Loucy (cell line): ENCODE measurements around the gene CABP4.

Source experiments
- H2AFZ ChIP-seq: fragments of 200-600 bp; sonication (generic); 2 replicates; pipeline ENCODE4 v1.6.0; 2016; ENCODE audit warnings: antibody characterized with exemption, mild to moderate bottlenecking, low read length, moderate library complexity
- H3F3A ChIP-seq: fragments of 200-600 bp; 2 replicates; pipeline ENCODE4 v1.6.0; 2016; ENCODE audit warnings: antibody characterized with exemption, low read depth, mild to moderate bottlenecking
- H3K27me3 ChIP-seq: fragments of 200-600 bp; sonication (generic); 2 replicates; pipeline ENCODE4 v1.6.1; 2014; ENCODE audit warnings: low read length, mild to moderate bottlenecking; ENCODE audit not compliant: insufficient read depth, poor library complexity, severe bottlenecking
- H3K36me3 ChIP-seq: fragments of 200-600 bp; sonication (generic); 2 replicates; pipeline ENCODE4 v1.6.1; 2016; ENCODE audit warnings: low read length; ENCODE audit not compliant: insufficient read depth
- H3K4me1 ChIP-seq: fragments of 200-600 bp; sonication (generic); 2 replicates; pipeline ENCODE4 v1.5.1; 2014; ENCODE audit warnings: low read length, mild to moderate bottlenecking; ENCODE audit not compliant: insufficient read depth, poor library complexity, severe bottlenecking
- H3K4me2 ChIP-seq: fragments of 200-600 bp; sonication (generic); 2 replicates; pipeline ENCODE4 v1.6.0; 2014; ENCODE audit warnings: antibody characterized with exemption, low read length, low read depth, mild to moderate bottlenecking; ENCODE audit not compliant: poor library complexity, severe bottlenecking
- H3K4me3 ChIP-seq: fragments of 200-600 bp; sonication (generic); 2 replicates; pipeline ENCODE4 v1.5.1; 2014; ENCODE audit warnings: low read length, mild to moderate bottlenecking, mixed read lengths; ENCODE audit not compliant: poor library complexity, severe bottlenecking
- H3K79me2 ChIP-seq: fragments of 200-600 bp; sonication (generic); 2 replicates; pipeline ENCODE4 v1.6.1; 2014; ENCODE audit warnings: low read length; ENCODE audit not compliant: insufficient read depth
- H3K9ac ChIP-seq: fragments of 200-600 bp; sonication (generic); 2 replicates; pipeline ENCODE4 v1.6.0; 2014; ENCODE audit warnings: mild to moderate bottlenecking, low read depth, low read length, moderate library complexity; ENCODE audit not compliant: poor library complexity, severe bottlenecking
- H3K9me2 ChIP-seq: fragments of 200-600 bp; sonication (generic); replicated peaks from 2 replicates; pipeline ENCODE4 v1.6.1; 2016; ENCODE audit warnings: low read depth, low read length, mixed read lengths
- H3K9me3 ChIP-seq: fragments of 200-600 bp; sonication (generic); 2 replicates; pipeline ENCODE4 v1.6.1; 2014; ENCODE audit warnings: mild to moderate bottlenecking, antibody characterized with exemption, low read length, low read depth; ENCODE audit not compliant: insufficient read depth
- H4K20me1 ChIP-seq: fragments of 200-600 bp; sonication (generic); 2 replicates; pipeline ENCODE4 v1.6.0; 2014; ENCODE audit warnings: antibody characterized with exemption, low read length, mild to moderate bottlenecking; ENCODE audit not compliant: insufficient read depth, poor library complexity, severe bottlenecking
- EZH2phosphoT487 ChIP-seq: fragments of 200-600 bp; IDR thresholded peaks from 2 replicates; pipeline ENCODE4 v1.6.1; 2018; ENCODE audit warnings: antibody characterized with exemption, mild to moderate bottlenecking, moderate library complexity, borderline replicate concordance
- TF ChIP-seq, protein P1 (sequence below): fragments of 200-600 bp; sonication (generic); conservative IDR thresholded peaks from 2 replicates; pipeline ENCODE4 v1.5.1; 2014; ENCODE audit warnings: mild to moderate bottlenecking, antibody characterized with exemption, low read length

CABP4 gene

DNA sequence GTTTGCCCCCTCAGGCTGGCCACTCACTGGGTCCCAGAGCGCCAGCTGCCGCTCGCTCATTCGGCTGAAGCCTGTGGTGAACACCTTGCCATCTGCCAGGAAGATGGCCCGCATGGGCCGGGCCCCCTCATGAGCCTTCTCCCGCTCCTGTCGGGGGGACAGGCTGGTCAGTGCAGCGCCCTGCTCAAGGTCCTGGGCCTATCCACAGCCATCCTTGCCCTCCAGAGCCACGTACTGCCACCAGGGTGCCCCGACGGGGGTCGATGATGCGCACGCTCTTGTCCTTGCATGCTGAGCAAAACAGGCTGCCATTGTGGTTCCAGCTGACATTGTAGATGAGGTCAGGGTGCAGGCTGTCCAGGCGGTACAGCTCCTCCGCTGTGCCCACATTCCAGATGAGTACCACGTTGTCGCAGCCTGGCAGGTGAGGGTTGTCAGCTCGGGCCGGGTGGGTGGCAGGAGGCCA, 14.0 kb upstream of the CABP4 start:
- H3K4me2 ChIP-seq = no peak overlapping the region
- H3K4me3 ChIP-seq = no peak overlapping the region

GRCh38 chr11:67441731-67442351, 13.3 kb upstream of the CABP4 start:
- Histone ChIP-seq H3K4me1 (peaks cover 21% of the 10 kb centered on the region), H3K4me3 (no peak overlapping the region), H4K20me1 (no peaks in the 10 kb centered on the region), H3K9ac (no peak overlapping the region), H3K9me2 (no peaks in the 10 kb centered on the region), H3K9me3 (no peaks in the 10 kb centered on the region), H3K4me2 (no peak overlapping the region), H3K79me2 (peaks cover 34% of the 10 kb centered on the region), H3F3A (no peaks in the 10 kb centered on the region), H2AFZ (no peak overlapping the region), H3K27me3 (no peaks in the 10 kb centered on the region), H3K36me3 (no peaks in the 10 kb centered on the region)
- TF ChIP-seq, protein P1, sequence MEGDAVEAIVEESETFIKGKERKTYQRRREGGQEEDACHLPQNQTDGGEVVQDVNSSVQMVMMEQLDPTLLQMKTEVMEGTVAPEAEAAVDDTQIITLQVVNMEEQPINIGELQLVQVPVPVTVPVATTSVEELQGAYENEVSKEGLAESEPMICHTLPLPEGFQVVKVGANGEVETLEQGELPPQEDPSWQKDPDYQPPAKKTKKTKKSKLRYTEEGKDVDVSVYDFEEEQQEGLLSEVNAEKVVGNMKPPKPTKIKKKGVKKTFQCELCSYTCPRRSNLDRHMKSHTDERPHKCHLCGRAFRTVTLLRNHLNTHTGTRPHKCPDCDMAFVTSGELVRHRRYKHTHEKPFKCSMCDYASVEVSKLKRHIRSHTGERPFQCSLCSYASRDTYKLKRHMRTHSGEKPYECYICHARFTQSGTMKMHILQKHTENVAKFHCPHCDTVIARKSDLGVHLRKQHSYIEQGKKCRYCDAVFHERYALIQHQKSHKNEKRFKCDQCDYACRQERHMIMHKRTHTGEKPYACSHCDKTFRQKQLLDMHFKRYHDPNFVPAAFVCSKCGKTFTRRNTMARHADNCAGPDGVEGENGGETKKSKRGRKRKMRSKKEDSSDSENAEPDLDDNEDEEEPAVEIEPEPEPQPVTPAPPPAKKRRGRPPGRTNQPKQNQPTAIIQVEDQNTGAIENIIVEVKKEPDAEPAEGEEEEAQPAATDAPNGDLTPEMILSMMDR = no peak
- no peak for TF ChIP-seq EZH2phosphoT487

More for the DNA sequence above, 14.0 kb upstream of the CABP4 start:
- H2AFZ ChIP-seq = no peak overlapping the region
- H3K79me2 ChIP-seq = peaks cover 41% of the 10 kb centered on the region
- H3K4me1 ChIP-seq = peaks cover 25% of the 10 kb centered on the region
- H3K9me2 ChIP-seq = no peaks in the 10 kb centered on the region
- no peaks in the 10 kb centered on the region for H3K27me3 ChIP-seq
- H4K20me1 ChIP-seq = peaks cover 7% of the 10 kb centered on the region
- no peak overlapping the region for H3K9ac ChIP-seq
- TF ChIP-seq EZH2phosphoT487 = no peak
- TF ChIP-seq, protein P1 = no peak
- H3K36me3 ChIP-seq = no peaks in the 10 kb centered on the region
- no peaks in the 10 kb centered on the region for H3K9me3 ChIP-seq
- H3F3A ChIP-seq = 0 out of 2 replicates have a peak, but pooled peaks cover 2% of the 10 kb centered on the region

DNA sequence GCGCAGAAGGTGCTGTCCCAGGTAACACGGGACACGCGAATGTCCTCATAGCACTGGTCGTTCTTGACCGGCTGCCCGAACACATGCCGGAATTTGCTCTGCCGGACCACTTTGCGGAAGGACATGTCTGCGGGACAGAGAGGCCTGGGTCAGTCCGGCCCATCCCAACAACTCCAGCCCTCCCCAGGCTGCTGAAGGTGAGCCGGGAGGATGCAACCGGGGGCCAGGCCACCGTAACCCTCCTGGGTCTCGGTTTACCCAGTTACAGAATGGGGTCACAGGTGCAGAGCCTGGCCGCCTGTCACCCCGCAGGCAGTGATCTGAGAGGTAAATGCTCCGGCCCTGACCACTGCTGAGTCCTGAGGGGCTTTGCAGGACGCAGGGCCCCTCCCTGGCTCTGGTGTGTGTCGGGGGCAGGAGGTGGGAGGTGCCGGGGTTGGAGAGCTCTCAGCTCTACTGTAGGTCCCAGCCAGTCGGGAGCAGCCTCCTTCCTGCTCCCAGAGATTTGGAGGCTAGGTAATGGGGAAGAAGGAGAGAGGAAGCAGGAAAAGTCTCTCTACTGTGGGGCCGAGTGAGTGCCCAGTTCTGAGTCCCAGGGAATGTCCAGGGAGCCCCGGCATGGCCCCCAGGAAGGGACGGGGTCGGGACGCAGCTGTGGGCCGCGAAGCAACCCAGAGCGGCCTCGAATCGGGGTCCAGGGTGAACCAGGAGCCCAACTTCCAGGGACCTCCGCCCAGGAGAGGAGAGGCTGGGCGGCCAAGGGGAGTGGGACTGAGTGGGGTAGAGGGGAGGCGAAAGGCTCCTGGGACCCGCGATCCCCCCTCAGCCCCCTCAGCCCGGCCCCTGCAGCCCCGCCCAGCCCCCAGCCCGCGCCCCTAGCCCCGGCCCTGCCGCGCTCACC, 12.4 kb upstream of the CABP4 start:
- H3F3A ChIP-seq = no peaks in the 10 kb centered on the region
- H3K9ac ChIP-seq = no peak overlapping the region
- H3K36me3 ChIP-seq = no peaks in the 10 kb centered on the region
- peaks cover 20% of the 10 kb centered on the region for H3K4me1 ChIP-seq
- H3K9me2 ChIP-seq = no peaks in the 10 kb centered on the region
- no peaks in the 10 kb centered on the region for H3K9me3 ChIP-seq
- H3K79me2 ChIP-seq = peaks cover 25% of the 10 kb centered on the region
- H3K4me3 ChIP-seq = no peak overlapping the region
- H2AFZ ChIP-seq = no peak overlapping the region
- no peaks in the 10 kb centered on the region for H4K20me1 ChIP-seq
- H3K27me3 ChIP-seq = no peaks in the 10 kb centered on the region
- H3K4me2 ChIP-seq = no peak overlapping the region
- TF ChIP-seq, protein P1 = no peak
- TF ChIP-seq EZH2phosphoT487 = no peak
